Stimulated activated CD8-positive, alpha-beta memory T cell treated with anti-CD3 and anti-CD28 coated beads, Interleukin-15, amount 100 ng/mL, for 4 hours (primary cell): Measurements from ENCODE around the gene ADPRH.

Source experiments
- DNase-seq, 2 donors: peaks; one replicate each; pipeline ENCODE4 v3.0.0-alpha.2; 2020; ENCODE audit warnings: low read depth in 2 of 2

ADPRH gene

DNA sequence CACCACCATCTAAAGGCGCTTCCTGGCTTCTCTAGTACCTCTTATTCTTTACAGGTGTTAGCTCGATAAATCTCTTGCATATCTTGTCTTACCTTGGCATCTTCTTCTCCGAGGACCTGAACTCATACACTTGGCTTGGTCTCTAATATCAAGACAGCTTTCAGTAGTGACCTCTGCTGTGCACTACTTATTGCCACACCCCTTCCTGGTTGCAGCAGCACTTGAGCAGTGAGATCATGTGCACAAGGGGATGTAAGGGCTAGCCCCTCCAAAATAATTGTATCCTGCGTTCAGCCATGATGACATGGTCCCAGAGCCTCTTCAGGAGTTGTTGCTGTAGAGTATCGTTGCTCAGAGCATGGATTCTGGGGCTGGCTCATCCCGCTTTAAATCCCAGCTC is 17.1 kb downstream of the ADPRH start:
- no peak for DNase-seq

DNA sequence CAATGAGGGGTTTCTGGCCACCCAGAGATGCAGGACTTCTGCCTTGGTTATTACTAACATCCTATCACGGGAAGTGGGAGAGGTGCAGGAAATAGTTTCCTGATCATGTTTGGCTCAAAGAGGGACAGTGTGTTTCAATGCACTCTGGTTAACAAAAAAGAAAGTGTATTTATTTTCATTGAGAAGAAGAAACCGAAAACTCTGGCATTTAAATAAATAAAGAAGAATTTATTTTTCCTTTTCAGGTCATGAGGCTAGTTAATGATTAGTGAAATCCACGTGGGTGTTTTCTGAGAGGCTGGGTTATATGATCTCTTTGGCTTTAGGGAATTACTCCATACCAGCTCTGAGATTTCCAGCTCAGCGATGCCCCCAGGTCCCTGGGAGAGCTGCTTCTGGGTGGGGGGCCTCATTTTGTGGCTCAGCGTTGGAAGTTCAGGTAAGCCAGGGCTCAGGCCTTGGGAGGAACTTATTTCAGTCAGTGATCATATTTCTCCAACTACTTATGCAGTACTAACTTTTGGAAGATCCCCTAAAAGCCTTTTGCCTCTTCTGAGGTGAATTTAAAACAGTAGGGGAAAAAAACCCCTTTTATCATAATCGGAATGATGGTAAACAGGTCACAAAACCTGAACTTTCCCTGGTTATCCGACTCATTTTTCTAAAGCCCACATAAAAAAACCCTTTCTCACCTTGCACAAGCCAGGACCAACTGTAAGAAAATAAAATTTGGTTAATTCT is 18.4 kb downstream of the ADPRH start, which contains the start of gene PLA1A:
PLA1A (plus strand) TSS at position 338 of the 741 bp plus-strand sequence; CDS start at position 367, 29 bp downstream.
- no peak for DNase-seq

DNA sequence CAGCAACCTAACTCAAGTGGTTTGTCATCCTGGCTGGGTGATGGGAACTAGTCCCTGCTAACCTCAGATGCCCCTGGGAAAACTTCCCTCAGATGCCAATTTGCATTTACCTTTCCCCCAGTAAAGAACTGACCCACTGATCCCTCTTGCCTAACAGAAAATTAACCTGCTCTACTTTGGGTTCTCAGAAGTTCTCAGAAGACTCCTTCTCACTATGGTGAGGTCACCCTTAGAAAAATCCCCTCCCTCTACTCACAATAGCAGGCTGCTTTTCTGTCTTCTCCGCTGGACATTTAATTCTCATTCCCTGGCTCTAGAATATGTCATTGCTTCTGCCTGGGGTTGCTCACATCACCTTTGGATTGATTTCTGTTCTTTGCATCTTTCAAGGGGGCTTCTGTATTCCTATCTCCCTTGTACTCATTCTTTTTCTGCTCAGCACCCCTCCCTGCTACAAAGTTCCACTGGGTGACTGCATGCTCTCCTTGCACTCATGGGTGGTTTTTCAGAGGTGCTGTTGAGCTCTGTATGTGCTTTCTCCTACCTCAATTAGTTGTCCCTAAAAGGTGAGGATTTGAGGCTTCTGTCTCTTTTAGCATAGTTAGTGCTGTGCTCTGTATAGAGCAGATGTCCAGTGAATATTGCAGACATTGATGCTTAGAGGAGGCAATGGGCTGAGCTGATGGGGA is 19.3 kb downstream of the ADPRH start:
- no peak for DNase-seq

DNA sequence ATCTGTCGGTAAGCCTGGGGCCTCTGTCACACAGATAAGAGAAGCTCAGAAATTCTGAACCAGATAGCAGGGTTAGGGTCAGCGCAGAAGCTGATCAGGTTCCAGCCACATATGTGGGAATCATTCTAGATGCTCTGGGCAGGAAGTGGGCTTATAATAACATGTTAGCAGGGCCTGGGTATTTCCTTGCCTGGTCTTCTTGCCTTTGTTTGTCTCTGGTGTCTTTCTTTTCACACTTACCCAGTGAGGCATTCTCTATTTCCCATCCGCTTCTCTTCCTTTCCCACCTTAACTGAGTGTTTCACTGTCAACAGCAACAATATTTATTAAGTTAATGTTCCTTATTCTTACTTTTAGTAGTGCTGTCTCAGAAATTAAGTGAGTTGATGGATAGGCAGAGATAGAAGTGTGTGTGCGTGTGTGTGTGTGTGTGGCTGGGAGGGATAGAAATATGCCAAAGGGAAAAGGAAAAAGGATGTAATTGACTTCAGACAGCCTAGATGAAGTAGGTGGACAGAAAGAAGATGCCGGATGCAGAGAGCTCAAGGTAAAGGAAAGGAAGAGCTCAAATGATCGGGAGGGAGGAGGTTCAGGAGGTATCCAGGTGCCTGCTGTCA is 20.4 kb downstream of the ADPRH start:
- no peak for DNase-seq

DNA sequence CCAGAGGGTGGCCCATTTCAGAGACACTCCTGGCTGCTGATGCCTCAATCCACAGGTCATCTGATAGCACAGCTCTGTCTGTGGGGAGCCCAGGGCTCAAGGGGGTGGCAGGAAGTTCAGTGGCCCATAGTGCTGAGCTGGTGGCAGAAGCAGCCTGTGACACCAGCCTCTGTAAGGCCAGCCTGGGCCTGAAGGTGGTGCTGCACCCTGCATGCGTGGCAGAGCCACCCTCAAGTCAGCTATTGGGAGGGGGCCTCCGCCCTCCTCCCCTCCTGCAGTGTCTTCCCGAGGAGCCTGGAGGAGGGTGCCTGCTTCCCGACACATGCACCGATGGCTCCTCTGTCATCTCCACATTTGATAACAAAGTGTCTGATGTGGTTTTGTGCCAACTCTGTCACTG is 21.4 kb downstream of the ADPRH start:
- DNase-seq = no peak

DNA sequence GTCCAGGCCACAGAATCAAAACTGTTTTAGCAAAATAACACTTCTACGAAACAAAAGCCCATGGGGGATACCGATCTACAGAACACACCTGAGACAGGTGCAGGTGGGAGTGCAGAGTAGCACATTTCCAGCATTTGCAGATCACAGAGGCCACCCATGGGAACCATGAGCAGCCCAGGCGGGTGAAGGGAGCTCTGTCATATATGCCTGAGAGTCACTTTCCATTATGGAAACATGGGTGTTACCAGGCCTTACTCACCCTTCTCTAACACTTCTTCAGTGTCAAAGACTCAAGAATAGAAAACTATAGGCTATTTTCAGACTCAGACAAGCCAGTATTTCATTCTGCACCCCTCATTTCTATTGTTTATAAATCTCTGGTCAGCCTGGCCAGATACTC is 21.9 kb downstream of the ADPRH start:
- no peak for DNase-seq

DNA sequence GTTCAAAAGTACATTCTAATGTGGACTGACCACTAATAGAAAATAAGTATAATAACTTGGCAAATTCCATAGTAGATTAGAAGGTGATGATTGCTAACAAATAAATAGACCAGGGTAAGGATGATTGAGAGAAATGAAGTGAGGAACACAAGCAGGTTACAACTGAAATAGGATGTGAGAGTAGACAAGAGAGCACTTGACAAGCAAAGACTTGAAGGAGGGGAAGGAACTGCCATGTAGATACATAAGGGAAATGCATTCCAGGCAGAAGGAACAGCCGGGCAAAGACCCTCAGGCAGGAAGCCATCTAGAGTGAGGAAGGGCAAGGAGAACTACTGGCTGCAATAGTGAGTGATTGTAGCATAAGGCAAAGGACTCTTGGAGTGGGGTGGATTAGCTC is 23.4 kb downstream of the ADPRH start:
- no peak for DNase-seq

DNA sequence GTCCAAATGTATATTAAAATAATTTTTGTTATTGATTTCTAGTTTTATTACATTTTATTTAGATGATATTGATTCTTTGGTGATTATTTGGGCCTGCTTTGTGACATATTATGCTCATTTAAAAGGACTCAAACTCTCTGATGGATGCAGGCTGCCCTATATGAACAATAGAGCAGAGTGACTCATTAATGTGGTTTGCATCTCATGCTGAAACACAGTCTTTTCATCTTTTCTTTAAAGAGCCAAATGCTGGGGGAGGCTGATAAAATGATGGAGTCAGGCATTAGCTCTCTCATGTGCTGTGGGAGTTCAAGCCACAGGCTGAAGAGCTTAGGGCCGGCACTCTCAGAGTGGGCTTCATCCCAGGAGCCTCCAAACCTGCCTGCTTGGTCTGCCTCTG is 25.6 kb downstream of the ADPRH start:
- no peak for DNase-seq

DNA sequence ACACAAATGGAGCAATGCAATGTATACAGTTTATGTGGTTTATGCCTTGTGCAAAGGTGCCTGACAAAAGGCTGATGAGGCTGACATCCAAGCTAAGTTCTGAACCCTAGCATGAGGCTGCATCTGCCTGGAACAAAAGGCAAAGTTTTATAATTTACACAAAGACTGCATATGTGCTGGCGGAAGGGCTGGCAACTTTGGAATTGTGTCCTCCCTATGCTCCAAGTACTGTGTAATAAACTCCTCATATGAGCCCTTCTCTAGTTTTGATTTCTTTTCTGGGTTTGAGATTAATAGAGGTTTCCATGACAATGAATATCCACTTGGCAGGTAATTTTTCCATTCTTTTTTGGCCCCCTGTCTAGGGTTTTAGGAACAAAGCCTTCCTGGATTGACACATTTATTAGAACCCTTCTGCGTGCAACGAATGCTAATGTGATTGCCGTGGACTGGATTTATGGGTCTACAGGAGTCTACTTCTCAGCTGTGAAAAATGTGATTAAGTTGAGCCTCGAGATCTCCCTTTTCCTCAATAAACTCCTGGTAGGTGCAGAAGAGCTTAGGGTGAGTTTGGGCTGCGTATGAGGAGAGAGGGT is 29.2 kb downstream of the ADPRH start:
- DNase-seq = no peak

DNA sequence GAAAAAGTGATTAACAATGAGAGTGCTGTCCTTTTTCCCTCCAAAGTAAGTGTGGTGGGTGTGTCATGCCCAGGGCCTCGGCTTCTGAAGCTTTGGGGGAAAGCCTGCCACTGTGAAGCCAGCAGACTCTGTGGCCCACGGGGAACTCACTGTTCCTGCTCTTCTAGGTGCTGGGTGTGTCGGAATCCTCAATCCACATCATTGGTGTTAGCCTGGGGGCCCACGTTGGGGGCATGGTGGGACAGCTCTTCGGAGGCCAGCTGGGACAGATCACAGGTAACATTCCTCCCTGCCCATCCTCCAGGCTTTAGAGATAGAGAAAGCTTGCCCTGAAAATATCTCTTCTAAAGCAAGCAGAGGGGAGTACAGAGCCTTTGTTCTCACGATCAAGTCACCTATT is 30.0 kb downstream of the ADPRH start:
- DNase-seq = no peak

DNA sequence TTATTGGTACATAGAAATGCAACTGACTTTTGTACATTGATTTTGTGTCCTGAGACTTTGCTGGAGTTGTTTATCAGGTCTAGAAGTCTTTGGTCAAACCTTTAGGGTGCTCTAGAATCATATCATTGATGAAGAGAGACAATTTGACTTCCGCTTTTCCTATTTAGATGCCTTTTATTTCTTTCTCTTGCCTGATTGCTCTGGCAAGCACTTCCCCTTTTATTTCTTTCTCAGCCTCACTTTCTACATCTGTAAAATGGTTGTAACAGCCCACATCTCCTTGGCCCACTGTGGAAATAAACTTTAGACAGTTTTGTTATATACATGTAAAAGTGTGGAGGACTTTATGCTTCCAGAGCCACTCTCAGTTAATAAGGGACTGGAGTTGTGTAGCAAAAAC is 32.4 kb downstream of the ADPRH start:
- no peak for DNase-seq

DNA sequence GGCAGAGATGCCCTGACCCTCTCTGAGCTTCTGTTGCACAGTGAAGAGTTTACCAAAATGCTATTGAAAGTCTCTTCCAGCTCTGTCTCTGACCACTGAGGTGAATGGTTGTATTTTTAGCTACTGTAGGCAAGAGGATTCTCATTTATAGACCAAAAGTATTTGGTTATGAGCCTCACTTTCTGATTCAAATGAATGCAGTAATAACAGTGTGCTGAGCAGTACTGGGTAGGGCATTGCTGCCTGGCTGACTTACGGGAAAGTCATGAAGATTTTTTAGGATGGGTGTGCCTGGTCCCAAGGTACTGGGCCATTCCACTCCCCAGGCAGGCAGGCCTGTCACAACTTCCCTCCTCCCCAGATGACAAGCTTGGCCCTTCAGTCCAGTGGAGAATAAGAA is 33.9 kb downstream of the ADPRH start:
- no peak for DNase-seq

DNA sequence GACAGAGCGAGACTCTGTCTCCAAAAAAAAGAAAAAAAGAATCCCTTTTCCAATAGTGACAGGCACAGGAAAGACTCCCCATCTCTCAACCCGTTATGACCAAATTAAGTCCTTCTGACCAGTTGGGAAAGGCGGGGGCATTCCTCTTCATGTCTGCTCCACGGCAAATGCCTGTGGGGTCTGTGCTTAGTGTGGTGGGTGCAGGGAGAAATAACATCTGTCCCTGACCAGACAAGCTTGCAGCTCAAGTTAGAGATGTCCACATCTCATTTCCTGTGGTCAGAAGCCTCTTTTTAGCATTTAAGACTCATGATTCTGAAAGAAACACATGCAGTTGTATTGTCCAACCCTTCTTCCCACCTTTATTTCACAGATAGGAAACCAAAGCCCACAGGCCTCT is 34.6 kb downstream of the ADPRH start:
- no peak for DNase-seq

DNA sequence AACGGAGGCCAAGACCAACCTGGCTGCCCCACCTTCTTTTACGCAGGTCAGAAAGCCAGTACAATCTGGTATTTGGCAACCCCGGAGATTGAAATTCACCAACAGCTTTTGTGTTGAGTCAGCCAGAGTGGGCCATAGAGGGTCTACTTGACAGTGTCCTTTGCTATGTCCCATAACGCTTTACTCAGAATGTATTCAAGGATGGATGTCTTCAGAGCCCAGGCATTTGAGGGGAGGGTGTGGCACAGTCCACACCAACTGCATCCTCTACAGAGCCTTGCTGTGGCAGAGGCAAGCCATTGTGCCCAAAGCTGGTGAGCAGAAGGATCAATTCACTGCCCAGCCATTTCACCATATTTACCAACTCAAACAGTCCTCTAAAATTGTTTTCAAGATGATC is 36.8 kb downstream of the ADPRH start:
- DNase-seq = no peak

DNA sequence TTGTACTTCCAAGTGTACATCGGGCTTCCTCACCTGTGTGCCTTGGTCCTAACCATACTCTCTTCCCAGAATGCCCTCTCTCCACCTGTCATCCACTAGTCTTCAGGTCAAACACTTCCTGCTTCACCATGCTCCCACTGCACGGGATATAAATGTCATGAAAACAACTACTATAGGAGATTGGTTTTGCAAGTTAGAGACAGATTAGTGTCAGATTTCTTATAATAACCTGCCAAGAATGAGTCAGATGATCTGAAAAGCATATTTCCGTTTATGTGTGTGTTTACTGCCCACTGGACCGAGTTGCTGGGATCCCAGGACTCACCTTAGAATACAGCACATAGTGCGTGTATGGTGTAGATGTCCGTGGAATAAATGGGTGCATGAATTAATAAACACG is 39.8 kb downstream of the ADPRH start:
- DNase-seq = no peak

DNA sequence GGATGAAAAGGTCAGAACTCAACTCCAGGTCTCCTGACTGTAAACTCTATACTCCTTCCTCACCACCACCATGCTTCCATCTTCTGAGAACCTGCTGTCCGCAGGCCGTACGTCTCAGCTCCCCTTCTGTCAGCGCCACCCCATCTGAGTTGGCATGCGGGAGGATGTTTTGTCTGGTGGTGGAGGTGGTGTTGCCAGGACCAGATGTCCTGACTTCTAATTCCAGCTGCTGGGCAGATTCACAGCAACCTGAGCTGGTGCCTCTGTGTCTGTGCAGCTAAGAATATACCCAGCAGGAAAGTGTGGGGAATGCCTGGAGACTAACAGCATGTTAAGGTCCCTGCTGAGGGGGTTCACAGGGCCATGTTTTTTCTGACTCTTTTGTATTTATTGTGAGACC is 41.6 kb downstream of the ADPRH start:
- DNase-seq = no peak

DNA sequence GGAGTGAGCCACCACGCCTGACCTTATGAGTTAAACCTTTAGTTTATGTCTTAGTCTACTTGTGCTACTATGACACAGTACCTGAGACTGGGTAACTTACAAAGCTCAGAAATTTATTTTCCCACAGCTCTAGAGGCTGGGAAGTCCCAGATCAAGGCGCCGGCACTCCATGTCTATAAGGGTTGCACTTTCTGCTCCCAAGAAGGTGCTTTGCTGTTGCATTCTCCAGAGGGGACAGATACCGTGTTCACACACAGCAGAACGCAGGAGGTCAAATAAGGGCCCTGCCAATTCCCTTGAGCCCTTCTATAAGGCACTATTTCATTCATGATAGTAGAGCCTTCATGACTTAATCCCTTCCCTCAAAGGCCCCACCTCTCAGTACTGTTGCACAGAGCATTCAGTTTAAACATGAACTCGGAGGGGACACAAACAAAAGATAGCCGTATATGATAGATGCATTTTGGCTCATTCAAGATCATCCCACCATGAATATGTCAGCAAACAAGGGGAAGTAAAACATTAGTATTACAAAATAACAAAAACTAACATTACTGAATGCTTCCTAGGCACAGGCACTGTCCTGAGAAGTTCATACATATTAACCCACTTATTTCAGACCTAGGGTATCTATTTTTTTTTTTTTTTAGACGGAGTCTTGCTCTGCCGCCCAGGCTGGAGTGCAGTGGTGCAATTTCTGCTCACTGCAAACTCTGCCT is 44.9 kb downstream of the ADPRH start:
- DNase-seq = no peak

DNA sequence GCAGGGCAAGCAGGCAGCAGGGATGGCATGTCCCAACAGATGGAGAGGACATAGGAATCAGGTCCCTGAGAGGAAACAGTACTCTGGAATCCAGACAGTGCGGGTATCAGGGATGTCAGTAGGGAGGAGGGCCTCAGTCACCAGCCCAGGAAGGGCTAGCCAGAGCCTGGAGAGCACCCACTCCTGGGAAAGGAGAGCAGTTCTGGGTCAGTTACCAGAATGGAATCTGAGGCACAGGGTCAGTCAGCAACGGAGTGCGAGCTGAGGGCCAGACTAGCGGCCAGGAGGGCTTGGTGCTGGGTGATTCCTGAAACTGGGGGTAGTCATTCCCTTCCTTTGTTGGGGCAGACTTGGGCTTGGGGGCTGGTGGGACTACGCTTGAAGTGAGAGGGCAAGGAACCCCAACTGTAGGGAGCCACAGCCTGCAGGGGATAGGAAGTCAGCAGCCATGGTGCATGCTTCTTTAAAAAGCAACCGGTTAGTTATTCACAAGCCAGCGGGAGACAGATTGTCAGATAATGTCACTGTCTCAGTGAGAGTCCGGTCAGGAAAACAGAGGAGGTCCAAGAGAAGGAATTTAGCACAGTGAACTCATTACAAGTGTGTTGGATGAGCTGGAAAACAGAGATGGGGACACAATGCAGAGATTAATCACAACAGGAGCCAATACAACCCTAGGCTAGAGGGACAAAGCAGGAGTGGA is 46.3 kb downstream of the ADPRH start:
- no peak for DNase-seq

DNA sequence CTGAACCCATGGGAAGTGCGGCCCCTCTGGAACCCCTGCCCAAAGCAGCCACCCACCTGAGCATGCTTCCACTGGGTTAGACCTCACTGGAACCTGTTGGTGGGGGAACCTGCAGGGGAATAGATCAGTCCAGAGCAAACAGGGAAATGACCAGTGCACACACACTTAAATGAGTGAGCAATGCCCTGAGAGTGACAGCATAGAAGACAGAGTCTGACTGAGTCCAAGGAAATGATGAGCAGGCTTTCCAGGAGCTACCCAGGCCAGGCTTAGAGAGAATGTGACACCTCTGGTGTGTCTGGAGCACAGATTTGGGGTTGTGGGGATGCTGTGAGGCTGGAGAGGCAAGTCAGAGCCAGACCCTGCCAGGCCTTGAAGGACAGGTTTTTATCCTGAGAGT is 46.9 kb downstream of the ADPRH start:
- no peak for DNase-seq

DNA sequence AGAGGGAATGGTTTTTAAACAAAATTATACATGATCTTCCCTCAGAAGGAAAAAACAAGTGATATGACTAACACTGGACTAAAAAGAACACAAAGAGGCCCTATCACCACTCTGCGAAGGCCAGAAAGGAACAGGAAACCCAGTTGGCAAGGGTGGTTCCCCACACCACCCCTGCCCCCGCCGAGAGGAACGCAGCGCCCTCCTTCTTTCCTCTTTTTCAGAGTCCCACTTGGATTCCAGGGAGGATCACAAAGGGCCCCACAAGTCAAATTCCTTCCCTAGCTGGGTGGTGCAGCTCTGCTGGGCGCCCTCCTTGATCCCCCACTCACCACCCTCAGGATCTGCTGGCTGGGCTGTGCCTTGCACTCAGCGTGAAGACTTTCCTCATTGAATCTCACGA is 48.2 kb downstream of the ADPRH start:
- no peak for DNase-seq

DNA sequence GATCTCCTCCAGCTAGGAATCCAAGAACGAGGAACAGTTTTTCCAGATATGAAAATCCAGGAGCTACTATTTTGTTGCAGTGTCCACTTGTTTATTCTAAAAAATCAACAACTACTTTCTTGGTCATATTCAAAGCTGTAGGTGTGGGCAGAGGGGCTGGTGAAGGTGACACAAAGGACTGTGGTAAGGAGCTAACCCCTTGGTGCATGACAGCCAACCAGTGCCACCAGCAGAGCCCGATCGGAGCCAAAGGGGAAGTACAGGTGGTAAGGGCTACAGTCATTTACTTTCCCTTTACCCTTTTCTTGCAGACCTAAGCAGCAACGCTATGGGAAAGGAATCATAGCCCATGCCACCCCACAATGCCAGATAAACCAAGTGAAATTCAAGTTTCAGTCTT is 49.1 kb downstream of the ADPRH start:
- no peak for DNase-seq
